GM19468 (cell line): ENCODE measurements around the gene PCED1A.

Experiments
- ATAC-seq: cut with Tn5 transposase; IDR thresholded peaks from one replicate; pipeline ENCODE4 v1.9.1; 2021; ENCODE audit warnings: mild to moderate bottlenecking, moderate library complexity, moderate number of reproducible peaks; ENCODE audit not compliant: unreplicated experiment; ENCODE audit errors: extremely low read depth

The PCED1A gene

GRCh38 chr20:2867081-2867864 lies 26.8 kb upstream of the PCED1A start:
- ATAC-seq = no peak

GRCh38 chr20:2866236-2866635 lies 25.8 kb upstream of the PCED1A start:
- ATAC-seq = no peak

DNA sequence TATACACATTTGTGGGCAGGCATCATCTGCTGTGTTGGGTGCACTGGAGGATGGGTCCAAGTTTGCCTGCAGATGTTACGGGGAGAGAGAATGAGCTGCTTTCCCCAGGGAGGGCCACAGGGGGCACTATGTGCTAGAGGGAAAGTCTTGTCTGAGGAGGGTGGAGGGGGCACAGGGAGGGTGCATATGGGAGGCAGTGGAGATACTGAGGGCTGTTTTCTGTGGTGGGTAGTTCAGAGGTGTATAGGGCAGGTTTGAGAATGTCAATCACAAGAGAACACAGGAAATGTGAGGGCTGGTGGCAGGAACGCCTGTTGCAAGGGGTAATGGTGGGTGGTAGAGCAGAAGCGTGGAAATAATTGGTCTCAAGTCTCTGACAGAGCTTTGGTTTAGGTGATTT lies 25.2 kb upstream of the PCED1A start:
- ATAC-seq = no peak

DNA sequence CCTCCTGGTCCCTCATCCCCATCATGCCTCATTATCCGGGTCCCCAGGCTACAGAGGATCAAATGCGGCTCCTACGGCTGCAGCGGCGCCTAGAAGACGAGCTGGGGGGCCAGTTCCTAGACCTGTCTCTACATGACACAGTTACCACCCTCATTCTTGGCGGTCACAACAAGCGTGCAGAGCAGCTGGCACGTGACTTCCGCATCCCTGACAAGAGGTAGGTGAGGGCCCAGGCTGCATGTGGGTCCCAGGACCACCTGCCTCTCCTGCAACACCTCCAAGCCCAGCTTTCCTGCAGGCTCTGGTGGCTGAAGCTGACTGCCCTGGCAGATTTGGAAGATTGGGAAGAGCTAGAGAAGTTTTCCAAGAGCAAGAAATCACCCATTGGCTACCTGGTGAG lies 24.6 kb upstream of the PCED1A start:
- ATAC-seq = no peak

- ATAC-seq = no peak
These were observed 24.2 kb upstream of the PCED1A start for GRCh38 chr20:2864626-2865025.

DNA sequence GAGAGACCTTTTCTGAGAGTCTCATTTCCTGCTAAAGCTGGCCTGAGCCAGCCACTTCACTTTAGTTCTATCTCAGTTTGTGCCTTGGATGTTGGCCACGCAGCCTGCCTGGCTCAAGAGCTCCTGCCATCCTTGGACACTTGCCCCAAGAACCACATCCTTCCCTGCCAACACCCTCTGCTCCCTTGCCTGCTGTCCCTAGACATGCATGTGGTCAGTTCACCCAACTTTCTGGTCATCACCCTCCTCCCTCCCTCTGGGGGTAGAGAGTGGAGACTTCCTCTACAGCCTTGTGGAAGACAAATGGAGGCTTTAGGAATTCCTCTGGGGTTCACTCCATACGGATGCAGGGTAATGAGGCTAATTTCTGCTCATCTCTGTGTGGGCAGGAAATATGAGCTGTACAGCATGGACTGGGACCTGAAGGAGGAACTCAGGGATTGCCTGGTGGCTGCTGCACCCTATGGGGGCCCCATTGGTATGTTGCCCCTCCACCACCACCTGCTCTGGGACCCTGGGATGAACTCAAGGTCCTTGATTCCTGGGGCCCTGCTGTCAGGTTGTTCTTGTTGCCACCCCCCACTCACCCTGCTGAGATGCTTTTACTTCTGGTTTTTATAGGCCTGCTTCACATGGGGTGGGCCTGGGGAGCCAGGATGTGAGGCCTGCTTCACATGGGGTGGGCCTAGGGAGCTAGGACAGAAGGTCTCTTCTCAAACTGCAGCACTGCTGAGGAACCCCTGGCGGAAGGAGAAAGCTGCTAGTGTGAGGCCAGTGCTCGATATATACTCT lies 19.1 kb upstream of the PCED1A start:
- no peak for ATAC-seq

DNA sequence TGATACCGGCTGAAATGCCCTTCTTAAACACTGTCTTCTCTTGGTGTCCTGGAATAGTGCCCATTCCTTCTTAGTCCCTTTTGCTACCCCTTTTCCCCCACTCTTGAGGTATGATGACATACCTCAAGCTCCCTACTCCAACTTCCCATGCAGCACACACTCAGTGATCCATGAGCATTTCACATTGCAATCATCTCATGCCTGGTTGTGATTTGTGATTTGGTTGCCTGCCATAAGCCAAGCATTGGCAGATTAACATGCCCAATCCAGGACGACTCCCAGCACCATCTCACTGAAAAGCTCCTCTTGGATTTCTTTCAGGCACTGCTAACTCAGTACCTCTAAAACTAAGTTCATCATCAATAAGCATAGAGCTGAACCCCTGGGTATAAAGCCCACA lies 18.1 kb upstream of the PCED1A start:
- ATAC-seq = no peak

GRCh38 chr20:2851086-2851485 lies 10.6 kb upstream of the PCED1A start:
- ATAC-seq = no peak

DNA sequence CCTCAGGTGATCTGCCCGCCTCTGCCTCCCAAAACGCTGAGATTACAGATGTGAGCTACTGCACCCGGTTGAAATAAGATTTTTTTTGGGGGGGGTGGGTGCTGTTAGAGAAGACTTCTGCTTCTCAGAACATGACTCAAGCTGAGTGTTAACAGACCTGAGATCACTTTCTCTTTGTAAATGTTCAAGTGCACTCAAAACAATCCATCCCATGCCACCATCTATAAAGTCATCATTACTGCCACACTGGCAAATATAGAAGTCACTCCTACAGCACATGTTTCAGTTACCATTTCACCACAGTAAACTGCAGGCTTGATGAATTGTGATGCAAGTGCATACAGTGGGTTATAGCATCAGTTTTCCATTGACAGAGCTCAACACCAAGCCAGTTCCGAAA lies 9.1 kb upstream of the PCED1A start:
- ATAC-seq = no peak

GRCh38 chr20:2847802-2848201 lies 7.3 kb upstream of the PCED1A start:
- ATAC-seq = no peak

DNA sequence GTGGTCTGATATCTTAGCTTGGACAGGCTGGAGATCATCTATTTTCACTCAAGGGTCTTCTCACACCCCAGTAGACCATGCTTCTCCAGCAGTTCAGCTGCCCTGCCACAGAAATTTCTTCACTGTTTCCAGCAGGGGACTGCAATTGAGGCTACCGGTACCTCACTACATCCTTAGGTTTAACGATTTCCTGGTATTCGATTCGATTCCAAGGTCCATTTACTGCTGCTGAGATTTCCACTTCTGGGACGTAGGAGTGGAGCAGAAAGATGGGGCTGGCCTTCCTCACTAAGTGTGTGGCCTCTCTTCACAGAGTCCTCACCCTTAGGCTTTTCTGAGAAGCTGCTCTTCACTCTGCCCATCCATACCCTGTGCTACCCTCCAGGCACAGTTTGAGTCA lies 6.2 kb upstream of the PCED1A start:
- ATAC-seq = no peak

- ATAC-seq = no peak
These were observed 5.2 kb upstream of the PCED1A start for GRCh38 chr20:2845607-2846006.

DNA sequence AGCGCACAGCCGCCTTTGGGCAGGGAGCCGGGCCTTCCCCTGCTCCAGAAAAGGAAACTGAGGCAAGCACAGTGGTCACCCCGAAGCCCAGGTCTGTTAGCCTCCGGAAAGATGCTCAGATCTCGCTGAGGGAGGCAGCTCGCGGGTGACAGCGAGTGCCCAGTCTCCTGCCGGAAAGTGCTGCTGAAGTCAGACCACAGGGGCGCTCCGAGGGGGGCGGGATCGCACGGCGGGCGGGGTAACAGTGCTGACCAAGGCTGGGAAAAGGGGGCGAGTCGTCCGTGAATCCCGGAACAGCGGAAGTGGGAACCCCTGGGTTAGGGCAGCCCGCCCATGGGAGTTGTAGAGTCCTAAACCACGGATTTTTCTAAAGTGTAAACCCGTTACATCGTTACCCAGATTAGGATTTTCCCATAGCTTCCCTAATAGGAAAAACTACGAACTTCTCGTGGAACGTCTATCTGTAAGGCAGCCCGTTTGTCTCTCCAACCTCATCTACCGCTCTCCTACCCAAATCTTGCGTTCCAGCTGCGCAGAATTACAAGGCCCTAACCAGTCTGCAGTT lies 594 bp upstream of the PCED1A start:
- ATAC-seq = no peak

- ATAC-seq = no peak
These were observed 720 bp downstream of the PCED1A start for GRCh38 chr20:2839732-2840137.

DNA sequence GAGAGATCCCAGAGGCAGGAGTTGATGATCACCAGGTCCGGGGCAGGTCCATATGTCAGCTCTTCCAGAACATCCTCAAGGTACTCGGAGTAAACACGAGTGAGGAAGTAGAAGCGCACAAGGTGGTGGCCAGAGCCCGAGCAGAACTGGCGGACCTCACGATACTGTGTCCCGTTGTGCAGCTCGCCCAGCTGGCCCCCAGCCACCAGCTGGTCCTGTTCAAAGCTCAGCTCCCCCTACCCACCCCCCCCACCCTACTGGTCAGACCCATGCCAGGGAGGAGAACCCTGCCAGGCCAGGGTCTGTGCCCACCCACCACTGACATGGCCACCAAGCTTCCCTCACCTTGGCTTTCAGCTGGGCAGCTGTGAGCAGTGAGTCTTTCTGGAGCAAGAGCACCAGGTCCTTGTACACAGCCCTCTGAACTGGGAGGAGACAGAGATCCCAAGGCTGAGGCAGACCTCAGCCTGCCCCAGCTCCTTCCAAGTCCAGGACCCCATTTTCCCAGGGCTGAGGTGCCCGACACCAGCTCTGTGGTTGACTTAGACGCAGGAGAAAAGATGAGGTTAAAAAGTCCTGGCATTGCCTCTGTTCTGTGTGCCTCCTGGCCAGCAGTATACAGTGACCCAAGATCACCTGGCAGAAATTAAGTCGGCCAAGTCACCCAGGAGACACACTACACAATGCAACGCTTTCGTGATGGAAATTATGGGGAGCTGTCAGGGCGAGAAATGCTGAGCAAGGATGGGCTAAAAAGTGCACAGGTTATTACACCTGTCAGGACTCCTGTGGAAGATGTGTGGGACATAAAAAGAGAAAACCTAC lies 1.4 kb downstream of the PCED1A start:
- ATAC-seq = no peak

DNA sequence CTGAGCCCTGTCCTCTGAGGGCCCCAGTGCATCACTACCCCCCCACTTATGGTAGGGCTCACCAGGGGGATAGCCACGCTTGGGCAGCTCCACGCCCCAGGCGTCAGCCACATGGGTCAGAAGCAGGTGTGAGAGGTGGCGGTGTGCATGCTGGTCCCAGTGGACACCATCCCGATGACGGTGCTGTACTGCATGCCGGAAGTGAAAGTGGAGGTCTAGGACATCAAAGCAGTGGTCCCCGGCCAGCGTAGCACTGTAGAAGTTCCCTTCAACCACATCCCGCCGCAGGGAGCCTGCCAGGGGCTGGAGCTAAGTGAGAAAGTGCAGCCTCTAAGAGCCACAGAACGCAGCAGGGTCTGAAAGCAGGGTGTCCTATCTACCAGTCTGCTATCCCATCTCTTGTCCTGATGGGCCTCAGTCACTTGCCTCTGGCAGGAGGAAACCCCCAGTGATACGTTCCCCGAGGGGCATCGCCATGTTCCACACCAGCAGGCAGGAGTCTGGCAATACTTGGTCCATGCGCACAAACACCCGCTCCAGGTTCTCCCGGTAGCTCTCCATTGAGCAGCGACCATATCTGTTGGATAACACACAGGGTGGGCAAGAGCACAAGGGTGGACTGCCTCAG lies 2.2 kb downstream of the PCED1A start:
- no peak for ATAC-seq

DNA sequence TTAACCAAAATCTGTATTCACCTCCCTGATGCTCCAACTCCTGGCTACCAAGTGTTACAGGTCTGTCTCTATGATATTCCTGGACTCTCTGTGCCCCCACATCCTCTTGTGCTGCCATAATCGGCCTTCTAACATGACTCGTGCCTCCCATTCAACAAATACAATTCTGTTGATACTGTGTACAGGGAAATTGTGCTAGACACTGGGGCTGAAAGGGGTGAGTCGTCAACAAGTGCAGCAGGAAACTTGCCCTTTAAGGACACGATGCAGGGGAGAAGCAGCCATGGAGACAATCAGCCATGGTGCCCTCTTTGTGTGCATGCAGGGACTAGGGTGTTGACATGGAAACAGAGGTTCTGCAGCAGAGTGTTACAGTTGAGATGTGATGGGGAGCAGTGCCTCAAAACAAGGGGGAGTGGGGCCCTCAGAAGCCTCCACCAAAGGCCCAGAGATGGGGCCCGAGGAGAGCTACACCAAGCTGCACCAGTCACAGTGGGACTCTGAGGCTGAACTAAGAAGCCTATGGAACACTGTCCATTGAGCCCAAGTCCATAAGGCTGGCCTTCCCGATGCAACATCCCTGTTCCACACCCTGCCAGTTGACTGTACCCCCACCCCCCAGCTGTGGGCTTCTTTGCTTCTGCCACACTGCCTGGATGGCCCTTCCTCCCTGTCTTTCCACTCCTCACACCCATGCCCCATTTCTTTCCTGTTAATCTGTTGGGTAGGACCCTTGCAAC lies 3.1 kb downstream of the PCED1A start:
- no peak for ATAC-seq

DNA sequence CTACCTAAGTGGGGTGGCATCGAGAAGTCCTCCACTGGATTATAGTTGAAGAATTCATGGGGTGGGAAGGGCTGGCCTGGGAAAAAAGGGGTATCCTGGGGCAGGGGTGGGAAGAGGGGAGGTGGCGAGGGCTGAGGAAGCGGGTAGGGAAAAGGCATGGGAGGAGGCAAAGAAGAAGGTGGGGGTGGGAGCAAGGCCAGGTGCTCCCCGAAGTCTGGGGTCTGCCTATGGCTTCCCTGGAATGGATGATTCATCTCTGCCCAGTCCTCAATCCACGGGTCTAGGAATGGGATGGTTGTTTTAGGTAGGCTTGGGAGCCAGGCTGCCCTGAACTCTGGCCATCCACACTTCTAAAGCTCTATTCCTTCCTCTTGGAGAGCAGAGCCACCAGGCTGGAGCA lies 4.4 kb downstream of the PCED1A start:
- no peak for ATAC-seq

- ATAC-seq = no peak
These were observed 5.1 kb downstream of the PCED1A start for GRCh38 chr20:2835331-2835796.
